ENCODE data around the gene JADE2.

The JADE2 gene

DNA sequence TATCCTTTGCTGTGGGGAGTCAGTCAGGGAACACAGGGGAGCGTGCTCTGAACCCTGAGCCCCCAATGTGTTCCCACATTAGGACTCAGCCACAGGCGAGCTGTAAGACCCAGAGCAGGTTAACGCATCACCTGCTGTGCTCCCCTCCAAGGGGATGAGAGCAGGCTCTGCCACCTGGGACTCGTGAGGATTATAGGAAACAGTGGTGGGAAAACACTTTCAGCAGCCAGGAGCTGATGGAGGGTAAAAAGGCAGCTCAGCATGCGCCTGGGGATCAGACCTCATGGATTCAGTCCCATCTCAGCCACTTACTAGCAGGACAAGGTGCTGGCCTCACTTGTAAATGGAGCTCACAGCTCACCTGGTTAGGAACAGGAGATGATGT lies 9.2 kb downstream of the JADE2 start:
- Mint-ChIP-seq H3K4me3 (no peak overlapping the region), H3K27me3 (no peaks in the 10 kb centered on the region), H3K4me1 (peaks cover 83% of the 10 kb centered on the region), H3K9me3 (no peaks in the 10 kb centered on the region), H3K27ac (peak overlapping the region; percentile 95), H3K36me3 (peaks cover 4% of the 10 kb centered on the region)

DNA sequence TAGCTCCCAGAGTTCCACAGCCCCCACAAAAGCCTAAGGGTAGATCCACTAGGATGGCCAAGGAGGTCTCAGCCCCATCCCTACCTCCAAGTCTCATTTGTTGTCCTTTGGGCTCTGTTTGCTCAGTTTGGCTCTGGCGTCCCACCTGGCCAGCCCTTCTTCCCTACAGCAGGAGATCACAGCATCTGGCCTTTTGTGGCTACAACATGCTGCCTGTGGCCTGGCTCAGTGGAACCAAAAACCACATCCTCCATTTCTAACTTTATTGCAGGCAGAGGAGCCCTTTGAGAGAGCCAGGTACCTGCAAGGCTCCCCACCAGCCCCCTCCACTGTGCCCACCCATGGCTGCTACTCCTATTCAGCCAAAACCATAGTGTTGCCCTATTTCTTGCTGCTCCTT lies 11.4 kb downstream of the JADE2 start:
- H3K4me3 Mint-ChIP-seq: no peak overlapping the region
- peaks cover 77% of the 10 kb centered on the region for H3K4me1 Mint-ChIP-seq
- no peaks in the 10 kb centered on the region for H3K27me3 Mint-ChIP-seq
- H3K9me3 Mint-ChIP-seq: no peaks in the 10 kb centered on the region
- H3K27ac Mint-ChIP-seq: peak overlapping the region; percentile 95
- peaks cover 11% of the 10 kb centered on the region for H3K36me3 Mint-ChIP-seq

GRCh38 chr5:134537297-134537696 lies 11.8 kb downstream of the JADE2 start:
- no peak overlapping the region for H3K4me3 Mint-ChIP-seq

GRCh38 chr5:134538296-134538695 lies 12.8 kb downstream of the JADE2 start:
- H3K27me3 Mint-ChIP-seq: no peaks in the 10 kb centered on the region
- peak overlapping the region; percentile 17 for H3K27ac Mint-ChIP-seq
- peaks cover 11% of the 10 kb centered on the region for H3K36me3 Mint-ChIP-seq
- no peak overlapping the region for H3K4me3 Mint-ChIP-seq
- no peaks in the 10 kb centered on the region for H3K9me3 Mint-ChIP-seq
- peaks cover 66% of the 10 kb centered on the region for H3K4me1 Mint-ChIP-seq

More at GRCh38 chr5:134537297-134537696, 11.8 kb downstream of the JADE2 start:
- H3K27ac Mint-ChIP-seq: peak overlapping the region; percentile 95
- peaks cover 11% of the 10 kb centered on the region for H3K36me3 Mint-ChIP-seq
- peaks cover 76% of the 10 kb centered on the region for H3K4me1 Mint-ChIP-seq
- no peaks in the 10 kb centered on the region for H3K27me3 Mint-ChIP-seq
- H3K9me3 Mint-ChIP-seq: no peaks in the 10 kb centered on the region

DNA sequence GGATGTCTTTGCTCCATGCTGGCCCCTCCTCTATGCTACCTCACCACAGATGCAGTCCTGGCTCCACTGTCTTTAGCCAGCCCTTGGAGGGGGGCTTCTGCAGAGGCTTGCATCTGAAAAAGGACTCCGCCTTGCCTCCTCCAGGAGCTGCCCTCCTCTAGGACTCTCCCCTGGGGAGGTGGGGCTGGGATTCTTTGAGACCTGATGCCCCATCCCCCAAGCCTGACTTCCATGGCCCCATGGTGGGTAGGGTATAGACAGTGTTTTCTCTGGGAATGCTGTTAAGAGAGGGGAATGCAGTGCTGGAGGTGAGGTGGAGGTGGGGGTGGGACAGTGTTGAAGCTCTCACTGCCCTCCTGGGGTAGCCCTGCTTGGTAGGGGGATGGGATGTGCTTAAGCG lies 14.3 kb downstream of the JADE2 start:
- H3K4me3 Mint-ChIP-seq: no peak overlapping the region
- H3K9me3 Mint-ChIP-seq: no peaks in the 10 kb centered on the region
- H3K27ac Mint-ChIP-seq: no peak overlapping the region
- no peaks in the 10 kb centered on the region for H3K27me3 Mint-ChIP-seq
- peaks cover 67% of the 10 kb centered on the region for H3K4me1 Mint-ChIP-seq
- peaks cover 11% of the 10 kb centered on the region for H3K36me3 Mint-ChIP-seq

- peaks cover 67% of the 10 kb centered on the region for H3K4me1 Mint-ChIP-seq
- H3K27me3 Mint-ChIP-seq: no peaks in the 10 kb centered on the region
- H3K36me3 Mint-ChIP-seq: peaks cover 7% of the 10 kb centered on the region
- peak overlapping the region; percentile 23 for H3K4me3 Mint-ChIP-seq
- H3K27ac Mint-ChIP-seq: peak overlapping the region; percentile 62
- no peaks in the 10 kb centered on the region for H3K9me3 Mint-ChIP-seq
These were observed 15.6 kb downstream of the JADE2 start for GRCh38 chr5:134540747-134541733.

DNA sequence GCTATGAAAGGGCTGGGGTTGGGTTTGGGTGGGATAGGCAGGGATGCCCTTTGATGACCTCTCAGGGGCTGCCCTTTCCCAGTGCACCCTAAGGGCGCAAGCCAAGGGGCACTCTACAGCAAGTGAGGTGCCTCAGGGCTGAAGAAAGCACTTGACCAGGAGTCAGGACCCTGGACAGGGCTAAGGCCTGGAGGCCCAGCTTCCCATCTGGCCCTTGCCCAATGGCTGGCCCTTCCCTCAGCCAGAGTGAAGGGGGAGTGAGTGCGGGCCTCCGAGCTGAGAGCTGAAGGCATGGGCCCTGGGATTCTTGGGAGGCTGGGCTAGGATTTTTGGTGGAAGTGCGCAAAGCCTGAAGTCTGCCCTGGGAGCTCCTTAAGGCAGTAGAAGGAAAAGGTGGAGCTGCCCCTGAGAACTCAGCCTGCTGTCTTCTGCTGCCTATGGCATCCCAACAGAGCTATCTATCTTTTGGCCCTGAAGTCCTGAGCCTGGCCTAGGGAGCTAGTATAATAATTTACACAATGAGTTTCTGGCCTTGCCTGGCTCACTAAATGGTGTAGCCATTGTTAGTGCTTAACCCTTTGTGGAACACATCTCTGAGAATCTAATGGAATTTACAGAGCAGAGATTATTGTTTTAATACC lies 16.4 kb downstream of the JADE2 start:
- H3K27ac Mint-ChIP-seq: peak overlapping the region; percentile 55
- H3K9me3 Mint-ChIP-seq: no peaks in the 10 kb centered on the region
- no peaks in the 10 kb centered on the region for H3K27me3 Mint-ChIP-seq
- H3K36me3 Mint-ChIP-seq: peaks cover 7% of the 10 kb centered on the region
- no peak overlapping the region for H3K4me3 Mint-ChIP-seq
- H3K4me1 Mint-ChIP-seq: peaks cover 61% of the 10 kb centered on the region

DNA sequence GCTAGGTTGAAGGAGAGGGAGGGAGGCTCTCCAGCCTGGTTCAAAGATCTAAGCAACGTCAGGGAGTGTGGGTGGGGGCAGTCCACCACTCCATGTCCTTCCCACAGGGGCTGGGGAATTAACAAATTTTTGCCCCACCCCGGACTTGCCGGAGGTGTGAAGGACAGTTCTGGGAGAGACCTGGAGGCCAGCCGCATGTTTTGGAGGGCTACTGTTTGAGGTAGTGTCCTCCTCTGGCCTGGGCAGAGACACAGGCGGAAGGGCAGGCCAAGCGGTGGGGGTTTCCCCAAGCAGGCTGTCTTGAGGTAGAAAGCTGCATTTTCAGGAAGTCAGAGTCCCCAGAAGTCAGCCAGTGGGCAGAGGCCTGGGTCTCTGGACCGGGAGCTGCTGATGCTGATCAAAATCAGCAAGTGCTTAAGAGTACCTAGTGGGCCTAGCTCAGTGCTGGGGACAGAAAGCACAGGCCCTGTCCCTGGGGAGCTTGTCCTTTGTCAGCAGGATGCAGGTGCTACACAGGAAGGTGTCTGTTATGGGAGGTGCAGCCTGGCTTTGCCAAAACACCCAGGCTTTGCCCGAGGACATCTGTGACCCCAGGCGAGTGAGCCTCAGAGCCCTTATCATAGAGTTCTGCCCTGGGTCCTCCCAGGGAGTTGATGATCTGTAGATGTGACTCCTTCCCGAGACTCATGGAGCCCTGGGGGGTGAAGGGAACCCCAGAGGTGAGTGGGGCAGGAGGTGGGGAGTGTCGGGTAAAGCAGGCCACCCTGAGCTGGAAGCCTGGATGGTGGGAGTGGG lies 18.5 kb downstream of the JADE2 start:
- Mint-ChIP-seq H3K27ac (peak overlapping the region; percentile 96), H3K9me3 (no peaks in the 10 kb centered on the region), H3K4me3 (peak overlapping the region; percentile 77), H3K36me3 (peaks cover 9% of the 10 kb centered on the region), H3K4me1 (peaks cover 63% of the 10 kb centered on the region), H3K27me3 (no peaks in the 10 kb centered on the region)

GRCh38 chr5:134545070-134545868 lies 19.8 kb downstream of the JADE2 start:
- Mint-ChIP-seq H3K9me3 (no peaks in the 10 kb centered on the region), H3K4me3 (peak overlapping the region; percentile 77), H3K27me3 (no peaks in the 10 kb centered on the region), H3K4me1 (peaks cover 70% of the 10 kb centered on the region), H3K36me3 (peaks cover 7% of the 10 kb centered on the region), H3K27ac (peak overlapping the region; percentile 96)

GRCh38 chr5:134547066-134547465 lies 21.6 kb downstream of the JADE2 start:
- Mint-ChIP-seq H3K27me3 (no peaks in the 10 kb centered on the region), H3K27ac (peak overlapping the region; percentile 86), H3K36me3 (peaks cover 6% of the 10 kb centered on the region), H3K4me3 (no peak overlapping the region), H3K9me3 (no peaks in the 10 kb centered on the region), H3K4me1 (peaks cover 68% of the 10 kb centered on the region)

DNA sequence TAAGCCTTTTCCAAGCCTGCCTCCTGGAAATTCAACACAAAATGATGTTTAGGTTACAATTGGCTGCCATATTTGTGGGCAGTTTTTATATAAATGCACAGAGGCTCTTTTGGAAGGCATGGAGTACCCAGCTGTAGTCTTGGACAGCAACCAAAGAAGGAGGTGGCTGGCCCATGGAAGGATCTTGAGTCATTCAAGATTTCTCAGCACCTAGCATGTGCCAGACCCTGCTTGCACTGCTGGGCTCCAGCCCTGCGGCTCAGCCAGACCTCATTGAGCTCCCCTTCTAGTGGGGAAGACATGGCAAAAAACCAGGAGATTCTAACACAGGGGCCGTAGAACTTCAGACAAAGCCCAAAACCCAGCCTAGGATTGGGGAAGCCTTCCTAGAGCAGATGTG lies 22.1 kb downstream of the JADE2 start:
- no peaks in the 10 kb centered on the region for H3K9me3 Mint-ChIP-seq
- H3K27ac Mint-ChIP-seq: peak overlapping the region; percentile 80
- no peaks in the 10 kb centered on the region for H3K27me3 Mint-ChIP-seq
- H3K36me3 Mint-ChIP-seq: peaks cover 6% of the 10 kb centered on the region
- H3K4me1 Mint-ChIP-seq: peaks cover 67% of the 10 kb centered on the region
- H3K4me3 Mint-ChIP-seq: no peak overlapping the region

DNA sequence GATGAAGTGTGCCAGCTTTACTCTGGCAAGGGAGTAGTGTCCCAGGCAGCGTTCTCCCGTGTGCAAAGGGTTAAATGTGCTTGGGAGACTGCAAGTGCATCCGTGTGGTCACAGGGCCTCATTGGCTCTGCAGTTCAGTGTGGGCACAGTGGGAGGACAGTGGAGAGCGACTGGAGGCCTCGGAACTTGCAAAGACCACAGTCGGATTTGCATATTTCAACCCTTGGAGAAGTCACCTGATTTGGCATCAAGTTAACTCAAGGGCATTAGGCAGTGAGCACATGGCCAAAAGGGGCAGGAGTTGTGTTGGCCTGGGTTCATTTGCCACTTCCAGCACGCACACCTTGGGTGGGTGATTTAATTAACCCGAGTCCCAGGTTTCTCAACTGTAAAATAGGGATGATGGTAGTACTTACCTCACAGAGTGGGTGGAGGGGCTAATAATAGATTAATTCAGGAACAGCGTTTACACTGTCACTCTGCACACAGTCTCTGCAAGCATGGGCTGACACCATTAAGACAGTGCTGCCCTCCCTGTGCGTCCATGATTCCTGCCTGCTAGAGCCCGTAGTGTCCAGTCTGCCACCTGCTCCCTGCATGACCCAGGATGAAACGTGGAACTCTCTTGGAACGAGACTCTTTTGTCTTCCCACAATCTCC lies 22.7 kb downstream of the JADE2 start:
- peak overlapping the region; percentile 98 for H3K27ac Mint-ChIP-seq
- peaks cover 67% of the 10 kb centered on the region for H3K4me1 Mint-ChIP-seq
- no peaks in the 10 kb centered on the region for H3K9me3 Mint-ChIP-seq

DNA sequence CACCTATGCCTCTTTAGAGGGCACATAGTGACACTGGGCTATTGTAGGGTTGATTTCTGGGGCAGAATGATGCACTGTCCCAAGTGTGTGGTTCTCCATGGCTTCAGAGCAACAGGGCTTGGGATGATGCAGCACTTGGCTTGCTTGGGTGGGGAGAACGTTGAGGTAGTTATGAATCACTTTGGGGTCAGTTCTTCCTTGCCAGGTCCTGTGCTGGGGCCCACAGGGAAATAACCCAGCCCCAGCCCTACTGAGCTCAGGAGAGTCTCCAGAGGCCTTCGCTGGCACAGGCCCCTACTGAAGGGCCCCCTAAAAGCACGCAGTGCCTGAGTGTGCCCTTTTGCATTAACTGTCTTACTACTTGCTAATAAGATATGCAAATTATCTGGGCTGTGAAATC lies 24.2 kb downstream of the JADE2 start:
- Mint-ChIP-seq H3K4me1 (peaks cover 64% of the 10 kb centered on the region), H3K36me3 (peaks cover 6% of the 10 kb centered on the region), H3K9me3 (no peaks in the 10 kb centered on the region), H3K4me3 (no peak overlapping the region), H3K27me3 (no peaks in the 10 kb centered on the region), H3K27ac (peak overlapping the region; percentile 62)

More for the DNA sequence above, 22.7 kb downstream of the JADE2 start:
- H3K4me3 Mint-ChIP-seq: no peak overlapping the region
- H3K36me3 Mint-ChIP-seq: peaks cover 6% of the 10 kb centered on the region
- H3K27me3 Mint-ChIP-seq: no peaks in the 10 kb centered on the region

Data from activated naive CD4-positive, alpha-beta T cell treated with anti-CD3 and anti-CD28 coated beads, Interleukin-2, amount 50 U/mL, for 24 hours (primary cell).